ENCODE measurements around the gene MAPKAPK2.

MAPKAPK2 gene

GRCh38 chr1:206723805-206724472 is 39.2 kb downstream of the MAPKAPK2 start:
- DNase-seq = no peak

- DNase-seq = peak; percentile 51
Measured at GRCh38 chr1:206725109-206725963, 40.6 kb downstream of the MAPKAPK2 start.

- DNase-seq = no peak
Measured at GRCh38 chr1:206727981-206728696, 43.4 kb downstream of the MAPKAPK2 start.

- no peak for DNase-seq
Measured at GRCh38 chr1:206728697-206728987, 43.9 kb downstream of the MAPKAPK2 start.

GRCh38 chr1:206729050-206729449 is 44.3 kb downstream of the MAPKAPK2 start:
- DNase-seq = no peak

GRCh38 chr1:206729507-206729906 is 44.8 kb downstream of the MAPKAPK2 start:
- DNase-seq = no peak

GRCh38 chr1:206732508-206732907 is 47.8 kb downstream of the MAPKAPK2 start:
- DNase-seq = no peak

- DNase-seq = no peak
Measured at GRCh38 chr1:206732992-206733391, 48.3 kb downstream of the MAPKAPK2 start.

GRCh38 chr1:206734499-206735142 is 49.9 kb downstream of the MAPKAPK2 start:
- DNase-seq = peak; percentile 65

GRCh38 chr1:206735553-206736031 is 50.9 kb downstream of the MAPKAPK2 start:
- no peak for DNase-seq

- peak; percentile 67 for DNase-seq
Measured at GRCh38 chr1:206736878-206737728, 52.4 kb downstream of the MAPKAPK2 start.

GRCh38 chr1:206737729-206738201 is 53.1 kb downstream of the MAPKAPK2 start:
- no peak for DNase-seq

- no peak for DNase-seq
Measured at GRCh38 chr1:206738370-206739366, 54.0 kb downstream of the MAPKAPK2 start.

GRCh38 chr1:206739411-206740076 is 54.8 kb downstream of the MAPKAPK2 start:
- DNase-seq = peak; percentile 35

- no peak for DNase-seq
Measured at GRCh38 chr1:206741142-206741701, 56.5 kb downstream of the MAPKAPK2 start.

- no peak for DNase-seq
Measured at GRCh38 chr1:206742719-206743383, 58.1 kb downstream of the MAPKAPK2 start.

- DNase-seq = no peak
Measured at GRCh38 chr1:206744683-206745082, 60.0 kb downstream of the MAPKAPK2 start.

GRCh38 chr1:206745301-206745700 is 60.6 kb downstream of the MAPKAPK2 start:
- DNase-seq = no peak
